ENCODE data around the gene FHIT. TPM values are rescaled to one million over a fixed set of nuclear protein-coding genes. Genes with fewer than 3 reads are reported as not detected.

FHIT gene
- total RNA-seq, 2 experiments from 2014 or later = 86.0 to 90.6 TPM

GRCh38 chr3:59797533-59797932, 1453.7 kb downstream of the FHIT start:
- intact Hi-C loops (cut with DNase I, micrococcal nuclease) = no loop called here

GRCh38 chr3:59796456-59796855, 1454.8 kb downstream of the FHIT start:
- no peak overlapping the region for H3K4me3 Mint-ChIP-seq
- intact Hi-C loops (cut with DNase I, micrococcal nuclease) = no loop called here
- no peak overlapping the region for H3K27ac Mint-ChIP-seq
- H3K9me3 ChIP-seq (ENCODE audit: control insufficient read depth in 1 of 2, insufficient read depth in 1 of 2, low read length in 2 of 2) = no peaks in the 10 kb centered on the region
- ATAC-seq (ENCODE audit: poor library complexity) (no peak), DNase-seq (no peak)
- no peaks in the 10 kb centered on the region for H3K36me3 ChIP-seq (ENCODE audit: insufficient read depth, low read length)
- H3K27me3 ChIP-seq (ENCODE audit: control insufficient read depth in 1 of 2, insufficient read depth in 2 of 2, low read length in 2 of 2) = no peaks in the 10 kb centered on the region
- H3K4me1 Mint-ChIP-seq (ENCODE audit: low read depth) = peaks cover 38% of the 10 kb centered on the region
- no peak overlapping the region for H3K4me3 ChIP-seq (ENCODE audit: low read length)
- H3K9me3 Mint-ChIP-seq = no peaks in the 10 kb centered on the region
- no peak for TF ChIP-seq CTCF (IDR thresholded peaks at IDR 0.05)
- H3K27ac ChIP-seq (ENCODE audit: low read depth in 1 of 2, low read length in 2 of 2) = no peak overlapping the region
- no peaks in the 10 kb centered on the region for H3K27me3 Mint-ChIP-seq
- no peaks in the 10 kb centered on the region for H3K4me1 ChIP-seq (ENCODE audit: insufficient read depth, low read length)
- ChIA-PET CTCF (no interaction called here), POLR2A (interaction anchor here (0.6 kb wide), 1 partner anchor 23 kb away, joined by 3 read pairs; no protein-coding TSS in a partner anchor)
- H3K36me3 Mint-ChIP-seq (ENCODE audit: low read depth) = peaks cover 44% of the 10 kb centered on the region

More at GRCh38 chr3:59797533-59797932, 1453.7 kb downstream of the FHIT start:
- Mint-ChIP-seq H3K36me3 (ENCODE audit: low read depth) (peaks cover 45% of the 10 kb centered on the region), H3K4me3 (no peak overlapping the region), H3K27ac (no peak overlapping the region), H3K27me3 (no peaks in the 10 kb centered on the region), H3K9me3 (no peaks in the 10 kb centered on the region), H3K4me1 (ENCODE audit: low read depth) (peaks cover 40% of the 10 kb centered on the region)
- no peak overlapping the region for H3K4me3 ChIP-seq (ENCODE audit: low read length)
- H3K36me3 ChIP-seq (ENCODE audit: insufficient read depth, low read length) = no peaks in the 10 kb centered on the region
- CTCF ChIA-PET = no interaction called here
- H3K27me3 ChIP-seq (ENCODE audit: control insufficient read depth in 1 of 2, insufficient read depth in 2 of 2, low read length in 2 of 2) = no peaks in the 10 kb centered on the region
- no peaks in the 10 kb centered on the region for H3K9me3 ChIP-seq (ENCODE audit: control insufficient read depth in 1 of 2, insufficient read depth in 1 of 2, low read length in 2 of 2)
- DNase-seq (no peak), ATAC-seq (ENCODE audit: poor library complexity) (no peak)
- no peak overlapping the region for H3K27ac ChIP-seq (ENCODE audit: low read depth in 1 of 2, low read length in 2 of 2)
- POLR2A ChIA-PET = no interaction called here
- no peaks in the 10 kb centered on the region for H3K4me1 ChIP-seq (ENCODE audit: insufficient read depth, low read length)
- TF ChIP-seq CTCF (IDR thresholded peaks at IDR 0.05) = no peak

GRCh38 chr3:59795756-59796155, 1455.5 kb downstream of the FHIT start:
- no peaks in the 10 kb centered on the region for H3K9me3 ChIP-seq (ENCODE audit: control insufficient read depth in 1 of 2, insufficient read depth in 1 of 2, low read length in 2 of 2)
- no peak overlapping the region for H3K4me3 ChIP-seq (ENCODE audit: low read length)
- Mint-ChIP-seq H3K27ac (no peak overlapping the region), H3K36me3 (ENCODE audit: low read depth) (peaks cover 44% of the 10 kb centered on the region), H3K4me1 (ENCODE audit: low read depth) (peaks cover 44% of the 10 kb centered on the region), H3K27me3 (no peaks in the 10 kb centered on the region), H3K4me3 (no peak overlapping the region), H3K9me3 (no peaks in the 10 kb centered on the region)
- no peak for DNase-seq
- POLR2A ChIA-PET = no interaction called here
- CTCF ChIA-PET = no interaction called here
- no peaks in the 10 kb centered on the region for H3K27me3 ChIP-seq (ENCODE audit: control insufficient read depth in 1 of 2, insufficient read depth in 2 of 2, low read length in 2 of 2)
- ATAC-seq (ENCODE audit: poor library complexity) = no peak
- intact Hi-C loops (cut with DNase I, micrococcal nuclease) = no loop called here
- H3K4me1 ChIP-seq (ENCODE audit: insufficient read depth, low read length) = no peaks in the 10 kb centered on the region
- no peak overlapping the region for H3K27ac ChIP-seq (ENCODE audit: low read depth in 1 of 2, low read length in 2 of 2)
- TF ChIP-seq CTCF (IDR thresholded peaks at IDR 0.05) = no peak
- no peaks in the 10 kb centered on the region for H3K36me3 ChIP-seq (ENCODE audit: insufficient read depth, low read length)

All from CD4-positive, alpha-beta T cell (primary cell).